GM19438 (cell line): ENCODE measurements around the gene TENM4.

Experiments used
- ATAC-seq: cut with Tn5 transposase; IDR thresholded peaks from one replicate; pipeline ENCODE4 v1.9.1; 2021; ENCODE audit warnings: low read depth; ENCODE audit not compliant: unreplicated experiment

The TENM4 gene

DNA sequence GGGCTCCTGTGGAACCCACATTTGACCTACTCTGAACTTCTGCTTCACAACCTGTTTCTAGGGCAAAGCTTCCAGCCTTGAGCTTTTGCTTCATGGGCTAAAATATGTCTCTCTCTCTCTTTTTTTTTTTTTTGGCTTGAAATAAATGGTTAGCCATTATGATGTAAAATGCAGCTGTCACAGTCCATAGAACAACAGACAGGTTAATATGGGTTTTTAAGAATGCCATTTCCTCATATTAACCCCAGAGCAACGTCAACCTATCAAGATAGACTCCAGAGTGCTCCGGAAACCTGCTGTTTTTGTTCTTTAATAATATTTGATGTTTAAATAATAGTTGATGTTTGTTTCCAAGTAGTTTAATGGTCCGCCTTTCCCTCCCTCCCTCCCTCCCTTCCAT, 285.6 kb downstream of the TENM4 start:
- no peak for ATAC-seq

GRCh38 chr11:79152511-79152910, 288.3 kb downstream of the TENM4 start:
- ATAC-seq: no peak

DNA sequence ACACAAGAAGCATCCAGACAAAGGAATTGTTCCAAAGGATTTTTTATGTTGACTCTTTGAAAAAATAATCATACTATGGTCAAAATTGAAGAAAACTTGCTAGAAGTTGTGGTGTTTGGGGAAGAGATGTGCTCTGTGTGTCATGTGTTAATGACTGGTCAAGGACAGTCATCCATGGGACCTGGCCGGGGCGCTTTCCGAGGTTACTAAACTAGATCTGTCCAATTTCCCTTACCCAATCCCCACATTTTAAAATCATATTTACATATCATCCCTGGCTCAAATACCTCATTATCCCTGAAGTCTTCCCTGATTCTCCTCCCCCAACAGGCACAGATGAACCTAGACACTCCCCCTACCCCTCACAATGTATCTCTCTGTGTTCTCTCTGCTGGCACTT, 289.4 kb downstream of the TENM4 start:
- no peak for ATAC-seq

DNA sequence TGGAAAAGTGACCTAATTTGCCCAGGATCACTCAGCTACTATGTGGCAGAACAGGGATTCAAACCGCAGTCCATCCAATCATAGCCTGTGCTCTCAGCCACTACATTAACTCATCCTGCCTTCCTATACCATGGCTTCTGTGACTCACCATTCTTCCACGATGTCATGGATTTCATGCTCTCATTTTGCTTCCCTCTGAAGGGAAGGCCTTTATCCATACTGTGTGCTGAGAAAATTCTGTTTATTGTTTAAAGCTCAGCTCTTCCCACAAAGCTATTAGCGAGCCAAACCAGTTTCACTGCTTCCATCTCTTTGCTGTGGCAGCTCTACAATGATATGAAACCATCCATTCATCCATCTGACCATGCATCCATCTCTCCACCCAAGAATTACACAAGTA, 289.9 kb downstream of the TENM4 start:
- ATAC-seq: no peak

DNA sequence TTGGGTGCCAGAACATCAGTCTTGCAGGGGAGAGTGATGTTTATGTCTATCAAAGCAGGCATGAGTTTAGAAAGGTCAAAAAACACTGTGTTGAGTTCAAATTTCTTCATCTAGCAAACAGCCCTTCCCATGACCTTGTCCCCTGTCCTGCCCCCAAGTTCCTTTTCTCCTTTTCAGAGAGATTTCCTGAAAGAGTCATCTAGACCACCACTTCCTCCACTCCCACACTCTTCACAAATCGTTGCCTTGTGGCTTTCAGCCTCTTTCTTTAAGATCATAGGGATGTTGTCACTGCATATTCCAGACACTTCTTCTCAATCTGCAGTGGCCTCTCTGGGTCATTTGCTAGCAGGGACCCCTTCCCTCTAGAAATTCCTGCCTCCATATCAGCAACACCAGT, 290.5 kb downstream of the TENM4 start:
- no peak for ATAC-seq

GRCh38 chr11:79147731-79148130, 293.1 kb downstream of the TENM4 start:
- ATAC-seq: no peak

GRCh38 chr11:79147011-79147410, 293.8 kb downstream of the TENM4 start:
- no peak for ATAC-seq

DNA sequence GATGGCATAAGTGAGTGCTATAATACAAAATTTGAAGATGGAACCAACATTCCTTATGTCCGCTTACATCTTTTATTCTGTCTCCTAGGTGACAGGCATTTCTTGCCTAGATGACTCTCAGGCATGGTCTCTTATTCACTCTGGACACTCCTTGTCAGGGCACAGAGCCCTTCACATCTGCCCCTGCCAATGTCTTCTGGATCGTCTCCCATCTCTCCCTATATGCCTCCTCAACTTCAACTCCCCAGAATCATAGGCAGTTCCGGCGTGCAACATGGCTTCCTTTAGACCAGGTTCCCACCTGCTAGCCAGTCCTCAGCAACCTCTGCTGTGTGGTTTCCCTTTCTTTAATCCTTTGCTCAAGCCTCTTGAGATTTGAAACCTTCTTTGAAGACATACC, 300.9 kb downstream of the TENM4 start:
- no peak for ATAC-seq

DNA sequence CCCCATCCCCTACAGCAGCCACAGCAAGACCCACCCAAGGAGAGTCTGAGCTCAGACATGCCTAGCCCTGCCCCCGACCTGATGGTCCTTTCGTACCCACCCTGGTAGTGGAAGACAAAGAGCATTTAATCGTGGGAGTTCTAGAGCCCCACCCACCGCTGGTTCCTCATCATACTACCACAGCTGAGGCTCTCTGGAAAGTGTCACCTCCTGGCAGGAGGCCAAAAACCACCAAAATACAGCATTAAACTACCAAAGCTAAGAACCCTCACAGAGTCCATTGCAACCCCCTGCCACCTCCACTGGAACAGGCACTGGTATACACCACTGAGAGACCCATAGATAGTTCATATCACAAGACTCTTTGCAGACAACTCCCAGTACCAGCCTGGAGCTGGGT, 311.1 kb downstream of the TENM4 start:
- no peak for ATAC-seq

GRCh38 chr11:79128291-79128690, 312.5 kb downstream of the TENM4 start:
- no peak for ATAC-seq

- no peak for ATAC-seq
Measured at GRCh38 chr11:79122759-79123158, 318.1 kb downstream of the TENM4 start.

DNA sequence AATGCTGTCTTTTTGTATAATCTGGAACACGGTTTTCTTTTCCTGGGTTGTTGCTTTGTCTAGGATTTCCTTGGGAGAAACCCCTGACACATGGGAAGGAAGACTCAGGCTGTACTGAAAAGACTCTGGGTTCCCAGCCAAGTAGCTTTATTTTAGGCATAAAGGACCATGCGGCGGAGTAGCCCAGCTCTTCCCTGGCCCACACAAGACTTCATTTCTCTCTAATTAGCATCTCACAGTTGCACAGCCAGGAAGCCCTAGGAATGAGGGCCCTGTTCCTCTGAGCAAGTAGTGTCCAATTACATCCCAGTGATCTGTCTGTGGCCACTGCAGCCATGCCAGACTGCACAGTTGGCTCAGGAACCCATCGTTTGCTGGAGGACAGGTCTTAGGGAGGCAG, 319.5 kb downstream of the TENM4 start:
- ATAC-seq: no peak

GRCh38 chr11:79119491-79120284, 321.1 kb downstream of the TENM4 start:
- no peak for ATAC-seq

- ATAC-seq: no peak
Measured at GRCh38 chr11:79117488-79117887, 323.3 kb downstream of the TENM4 start.

DNA sequence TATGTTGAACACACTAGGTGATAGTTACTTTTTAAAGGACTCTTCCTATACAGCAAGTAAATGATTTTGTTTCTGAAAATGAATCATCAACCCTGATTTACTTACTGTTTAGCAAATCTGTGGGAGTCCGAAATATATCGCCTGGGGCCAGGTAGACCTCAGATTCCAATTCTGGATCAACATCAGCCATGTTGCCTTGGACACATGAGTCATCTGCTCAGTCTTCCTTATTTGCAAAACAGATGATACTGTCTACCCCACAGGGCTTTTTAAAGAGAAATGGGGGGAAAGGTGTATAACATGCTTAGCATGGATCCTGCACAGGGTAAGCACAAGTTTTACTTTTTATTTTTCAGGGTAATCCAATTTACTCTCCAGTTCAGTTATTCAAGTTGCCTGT, 324.2 kb downstream of the TENM4 start:
- ATAC-seq: no peak

DNA sequence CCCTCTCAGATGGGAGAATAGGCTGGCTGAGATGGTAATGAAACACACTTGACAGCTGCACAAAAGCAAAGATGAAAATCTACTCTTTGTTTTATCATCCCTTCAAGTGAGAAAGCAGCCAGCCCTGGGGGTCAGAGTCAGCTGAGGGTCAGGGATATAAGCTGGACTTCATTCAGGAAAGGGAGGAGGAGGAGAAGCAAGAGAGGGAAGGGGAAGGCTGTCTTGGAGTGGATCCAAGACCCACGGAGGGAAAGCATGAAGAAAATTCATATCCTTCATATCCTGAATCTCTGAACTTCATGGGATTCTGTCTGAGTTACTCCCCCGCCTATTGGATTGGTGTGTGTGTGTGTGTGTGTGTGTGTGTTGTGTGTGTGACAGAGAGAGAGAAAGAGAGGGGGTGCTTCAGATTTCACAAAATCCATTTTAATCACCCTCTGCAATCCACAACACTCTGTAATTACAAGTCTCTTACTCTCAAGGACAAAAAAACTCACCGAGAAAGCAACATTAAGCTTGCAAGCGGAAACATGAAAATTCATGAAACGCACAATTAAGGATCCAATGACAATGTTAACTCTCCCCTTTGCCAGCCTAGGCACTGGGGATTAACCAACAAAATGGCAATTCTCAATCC, 327.7 kb downstream of the TENM4 start:
- no peak for ATAC-seq

DNA sequence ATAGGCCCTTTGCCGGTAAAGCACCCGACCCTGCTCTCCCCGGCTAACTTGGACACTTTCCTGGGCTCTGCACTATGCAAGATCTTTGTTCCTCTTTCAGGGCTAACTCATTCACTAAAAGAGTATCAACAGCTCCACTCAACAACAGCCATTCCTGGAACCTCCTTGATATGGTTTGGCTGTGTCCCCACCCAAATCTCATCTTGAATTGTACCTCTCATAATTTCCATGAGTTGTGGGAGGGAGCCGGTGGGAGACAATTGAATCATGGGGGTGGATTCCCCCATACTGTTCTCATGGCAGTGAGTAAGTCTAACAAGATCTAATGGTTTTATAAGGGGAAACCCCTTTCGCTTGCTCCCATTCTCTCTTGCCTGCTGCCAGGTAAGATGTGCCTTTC, 330.0 kb downstream of the TENM4 start:
- ATAC-seq: no peak

DNA sequence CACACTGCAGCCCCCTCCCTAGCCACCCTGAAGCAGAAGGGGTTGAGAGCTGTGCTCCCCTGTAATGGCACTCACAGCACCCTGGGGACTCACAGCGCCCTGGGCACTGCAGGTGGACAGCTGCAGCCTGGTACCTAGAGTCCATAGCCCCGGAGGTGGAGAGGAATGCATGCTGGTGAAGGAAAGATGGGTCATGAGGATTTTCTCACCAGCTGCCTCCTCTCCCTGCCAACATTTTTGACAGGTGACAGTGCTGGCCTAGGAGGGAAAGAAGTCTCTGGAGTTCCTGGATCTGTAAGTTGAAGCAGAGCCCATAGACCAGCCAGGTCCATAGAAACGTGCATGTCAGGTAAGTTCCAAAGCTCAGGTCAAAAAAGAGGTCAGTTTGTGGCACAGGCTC, 330.5 kb downstream of the TENM4 start:
- no peak for ATAC-seq

GRCh38 chr11:79108851-79109250, 332.0 kb downstream of the TENM4 start:
- ATAC-seq: no peak

DNA sequence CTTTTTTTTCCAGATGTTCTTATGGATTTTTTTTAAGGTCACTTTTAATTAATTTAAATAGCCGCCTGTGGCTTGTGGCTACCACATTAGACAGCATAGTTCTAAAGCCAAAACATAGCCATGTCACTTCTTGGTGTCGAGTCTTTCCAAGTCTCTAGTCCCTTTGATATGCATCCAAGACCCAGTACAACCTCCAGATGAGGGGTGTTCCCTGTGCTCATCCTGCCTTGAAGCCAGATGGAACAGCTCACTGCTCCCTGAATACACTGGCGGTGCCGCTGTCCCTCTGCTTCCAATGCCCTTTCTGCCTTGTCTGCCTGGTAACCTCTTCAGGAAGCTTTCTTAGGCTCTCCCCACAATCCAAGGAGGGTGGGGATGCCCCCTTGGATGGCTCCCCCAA, 338.0 kb downstream of the TENM4 start:
- ATAC-seq: no peak

- ATAC-seq: no peak
Measured at GRCh38 chr11:79101656-79102055, 339.2 kb downstream of the TENM4 start.
